ENCODE measurements around the gene EYA4.

EYA4 gene

GRCh38 chr6:133410638-133411435 lies 169.7 kb downstream of the EYA4 start:
- H3K9me3 Mint-ChIP-seq = no peaks in the 10 kb centered on the region
- H3K27ac Mint-ChIP-seq = no peak overlapping the region
- H3K4me3 Mint-ChIP-seq = no peak overlapping the region
- ATAC-seq (no peak), DNase-seq (ENCODE audit: low spot score in 2 of 2) (no peak)
- H3K36me3 Mint-ChIP-seq = no peaks in the 10 kb centered on the region
- no peaks in the 10 kb centered on the region for H3K4me1 Mint-ChIP-seq

- ATAC-seq (no peak), DNase-seq (ENCODE audit: low spot score in 2 of 2) (no peak)
- no peaks in the 10 kb centered on the region for H3K36me3 Mint-ChIP-seq
These were observed 170.6 kb downstream of the EYA4 start for GRCh38 chr6:133411757-133412156.

DNA sequence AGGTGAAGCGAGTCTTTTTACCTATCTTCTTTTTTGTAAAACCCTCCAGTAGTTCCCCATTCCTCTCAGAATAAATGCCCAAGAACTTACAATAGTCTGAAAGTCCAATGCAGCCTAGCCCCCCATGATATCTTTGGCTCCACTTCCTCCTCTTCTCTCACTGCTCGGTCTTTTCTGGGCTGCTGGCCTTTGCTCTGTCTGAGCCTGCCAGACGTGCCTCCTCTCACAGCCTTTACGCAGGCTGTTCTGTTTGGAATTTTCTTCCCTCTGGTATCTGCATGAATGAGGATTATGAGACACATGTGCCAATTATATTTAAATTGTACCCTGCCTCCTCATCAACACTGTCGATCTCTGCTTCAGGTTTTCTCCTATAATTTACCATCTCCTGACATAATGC lies 174.1 kb downstream of the EYA4 start:
- no peaks in the 10 kb centered on the region for H3K9me3 Mint-ChIP-seq
- DNase-seq (ENCODE audit: low spot score in 2 of 2) (no peak), ATAC-seq (no peak)
- no peaks in the 10 kb centered on the region for H3K4me1 Mint-ChIP-seq
- H3K36me3 Mint-ChIP-seq = no peaks in the 10 kb centered on the region
- H3K4me3 Mint-ChIP-seq = no peak overlapping the region
- H3K27ac Mint-ChIP-seq = no peak overlapping the region

More at GRCh38 chr6:133411757-133412156, 170.6 kb downstream of the EYA4 start:
- Mint-ChIP-seq H3K27ac (no peak overlapping the region), H3K4me3 (no peak overlapping the region), H3K9me3 (no peaks in the 10 kb centered on the region), H3K4me1 (no peaks in the 10 kb centered on the region)

DNA sequence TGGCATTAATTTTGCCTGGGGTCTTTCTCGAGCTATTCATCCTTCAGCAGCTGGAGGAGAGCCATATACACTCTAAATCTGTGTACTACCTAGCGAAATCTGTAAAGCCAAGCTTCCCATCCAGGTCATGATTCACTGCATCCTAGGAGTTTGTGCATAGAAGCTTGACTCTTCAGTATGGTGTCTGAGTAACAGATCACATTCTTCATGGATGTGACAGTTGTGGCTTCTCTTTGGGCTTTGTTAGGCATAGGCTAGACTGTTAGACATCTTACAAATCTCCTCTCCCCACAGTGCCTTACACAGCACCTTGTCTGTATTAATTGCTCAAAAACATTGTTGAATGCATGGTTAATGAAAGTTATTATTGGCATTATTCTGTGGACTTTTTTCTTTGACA lies 177.0 kb downstream of the EYA4 start:
- no peak overlapping the region for H3K27ac Mint-ChIP-seq
- H3K4me3 Mint-ChIP-seq = no peak overlapping the region
- no peak for DNase-seq (ENCODE audit: low spot score in 2 of 2)
- H3K4me1 Mint-ChIP-seq = no peaks in the 10 kb centered on the region
- H3K36me3 Mint-ChIP-seq = no peaks in the 10 kb centered on the region
- no peak for ATAC-seq
- no peaks in the 10 kb centered on the region for H3K9me3 Mint-ChIP-seq

DNA sequence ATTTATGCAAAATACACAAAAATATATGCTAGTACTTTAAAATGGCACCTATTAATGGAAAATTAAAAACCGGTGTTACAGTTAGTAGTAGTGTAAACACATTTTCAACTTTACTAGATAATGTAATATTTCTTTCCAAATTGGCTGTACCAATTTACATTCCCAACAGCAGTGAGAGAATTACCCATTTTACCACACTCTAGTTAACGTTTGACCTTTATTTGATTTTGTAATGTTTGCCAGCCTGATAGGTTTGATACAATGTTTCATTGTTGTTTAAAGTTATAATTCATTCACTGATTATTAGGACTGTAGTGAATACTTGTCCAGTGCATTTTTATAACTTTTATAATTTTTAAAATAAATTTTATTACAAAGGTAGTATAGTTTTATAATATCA lies 182.1 kb downstream of the EYA4 start:
- Mint-ChIP-seq H3K4me1 (no peaks in the 10 kb centered on the region), H3K4me3 (no peak overlapping the region), H3K9me3 (peaks cover 3% of the 10 kb centered on the region), H3K27ac (no peak overlapping the region), H3K36me3 (no peaks in the 10 kb centered on the region)
- DNase-seq (ENCODE audit: low spot score in 2 of 2) = no peak
- ATAC-seq = no peak

- Mint-ChIP-seq H3K4me3 (no peak overlapping the region), H3K27ac (no peak overlapping the region), H3K9me3 (peaks cover 3% of the 10 kb centered on the region), H3K4me1 (no peaks in the 10 kb centered on the region), H3K36me3 (no peaks in the 10 kb centered on the region)
- DNase-seq (ENCODE audit: low spot score in 2 of 2) (no peak), ATAC-seq (peak; percentile 20)
These were observed 183.2 kb downstream of the EYA4 start for GRCh38 chr6:133424359-133424758.

- no peak overlapping the region for H3K27ac Mint-ChIP-seq
- H3K9me3 Mint-ChIP-seq = peaks cover 3% of the 10 kb centered on the region
- ATAC-seq (no peak), DNase-seq (ENCODE audit: low spot score in 2 of 2) (no peak)
- no peak overlapping the region for H3K4me3 Mint-ChIP-seq
- no peaks in the 10 kb centered on the region for H3K4me1 Mint-ChIP-seq
- no peaks in the 10 kb centered on the region for H3K36me3 Mint-ChIP-seq
These were observed 184.9 kb downstream of the EYA4 start for GRCh38 chr6:133426038-133426437.

- no peaks in the 10 kb centered on the region for H3K4me1 Mint-ChIP-seq
- H3K27ac Mint-ChIP-seq = no peak overlapping the region
- peaks cover 3% of the 10 kb centered on the region for H3K9me3 Mint-ChIP-seq
- H3K36me3 Mint-ChIP-seq = no peaks in the 10 kb centered on the region
- H3K4me3 Mint-ChIP-seq = no peak overlapping the region
- DNase-seq (ENCODE audit: low spot score in 2 of 2) (no peak), ATAC-seq (no peak)
These were observed 187.1 kb downstream of the EYA4 start for GRCh38 chr6:133428295-133428694.

DNA sequence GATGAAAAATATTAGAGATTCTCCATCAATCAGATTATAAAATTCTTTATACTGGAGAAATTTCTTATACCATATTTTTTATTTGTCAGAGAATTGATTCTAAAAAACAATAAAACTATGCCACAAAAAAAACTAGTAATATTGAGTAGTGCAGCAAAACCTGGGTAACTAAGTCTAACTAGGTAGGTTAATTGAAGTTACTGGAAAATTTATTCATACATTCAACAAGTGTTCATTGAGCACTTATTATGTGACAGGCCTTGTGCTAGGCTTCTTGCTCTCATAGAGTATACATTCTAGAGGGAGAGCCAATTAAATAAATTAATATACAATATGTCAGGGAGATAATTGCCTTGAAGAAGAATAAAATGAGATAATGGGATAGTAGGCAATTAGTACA lies 189.4 kb downstream of the EYA4 start:
- Mint-ChIP-seq H3K9me3 (peaks cover 3% of the 10 kb centered on the region), H3K4me3 (no peak overlapping the region), H3K27ac (no peak overlapping the region), H3K36me3 (no peaks in the 10 kb centered on the region), H3K4me1 (no peaks in the 10 kb centered on the region)
- no peak for DNase-seq (ENCODE audit: low spot score in 2 of 2)
- ATAC-seq = no peak

DNA sequence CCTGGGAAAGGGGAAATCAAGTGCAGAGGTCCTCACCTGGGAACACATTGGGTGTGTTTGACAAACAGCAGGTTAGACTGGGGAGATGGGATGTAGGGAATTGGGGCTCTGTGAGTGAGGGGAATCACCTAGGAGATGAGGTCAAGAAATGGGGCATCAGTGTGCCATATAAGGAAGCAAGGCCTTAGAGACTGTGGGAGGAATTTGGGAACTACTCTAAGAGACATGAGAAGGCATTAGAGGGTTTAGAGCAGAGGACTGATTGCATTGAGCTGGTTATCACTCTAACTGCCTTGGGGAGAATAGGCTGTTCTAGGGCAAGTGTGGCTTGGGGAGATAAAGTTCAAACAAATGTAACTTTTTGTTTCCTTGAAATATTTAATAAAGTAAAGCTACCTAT lies 189.9 kb downstream of the EYA4 start:
- Mint-ChIP-seq H3K4me3 (no peak overlapping the region), H3K36me3 (no peaks in the 10 kb centered on the region), H3K27ac (no peak overlapping the region), H3K4me1 (no peaks in the 10 kb centered on the region), H3K9me3 (no peaks in the 10 kb centered on the region)
- ATAC-seq (no peak), DNase-seq (ENCODE audit: low spot score in 2 of 2) (no peak)

DNA sequence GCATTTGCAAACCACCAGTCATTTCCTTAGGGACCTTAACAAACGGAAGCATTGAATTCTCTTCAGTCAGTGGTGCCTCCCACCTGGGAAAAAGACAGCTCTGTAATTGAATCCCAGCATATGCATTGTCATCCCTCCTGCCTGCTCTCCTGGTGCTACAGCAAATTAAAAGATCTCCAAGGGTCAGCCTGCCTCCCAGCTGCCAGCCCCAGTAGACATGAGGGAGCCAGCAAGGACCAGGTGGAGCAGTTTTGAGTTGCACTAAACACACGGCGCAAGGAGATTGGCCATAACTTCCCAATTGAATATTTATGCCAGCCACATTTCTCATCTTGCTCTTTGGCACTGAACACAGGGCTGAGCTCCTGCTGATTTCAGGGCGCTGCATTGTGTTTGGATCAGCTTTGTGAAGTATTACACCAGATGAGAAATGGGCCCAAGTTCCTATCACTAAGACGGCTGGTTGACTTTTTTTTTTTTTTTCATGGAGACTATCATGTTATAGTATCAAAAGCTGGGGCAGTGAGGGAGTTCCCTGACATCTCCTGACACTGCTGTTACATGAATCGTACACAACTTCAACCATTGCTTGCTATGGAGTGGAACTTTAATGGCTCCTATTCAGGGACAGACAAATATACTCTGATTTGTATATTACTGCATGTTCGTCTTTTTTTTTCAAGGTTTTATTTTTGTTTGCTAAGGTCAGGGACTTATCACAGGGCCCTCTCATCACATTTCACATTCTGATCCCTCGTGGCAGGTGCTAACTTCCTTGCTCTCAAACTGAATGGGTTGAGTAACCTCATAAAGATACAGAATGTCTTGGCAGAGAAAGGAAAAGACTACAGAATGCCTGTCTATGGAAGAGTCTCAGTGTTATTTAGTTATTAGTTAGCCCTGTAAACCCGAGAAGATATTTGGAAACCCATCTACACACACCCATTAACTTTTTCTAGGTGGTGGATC lies 191.1 kb downstream of the EYA4 start:
- DNase-seq (ENCODE audit: low spot score in 2 of 2) (no peak), ATAC-seq (no peak)
- H3K27ac Mint-ChIP-seq = no peak overlapping the region
- no peak overlapping the region for H3K4me3 Mint-ChIP-seq
- H3K36me3 Mint-ChIP-seq = no peaks in the 10 kb centered on the region
- H3K9me3 Mint-ChIP-seq = peaks cover 2% of the 10 kb centered on the region
- H3K4me1 Mint-ChIP-seq = no peaks in the 10 kb centered on the region

- DNase-seq (ENCODE audit: low spot score in 2 of 2) (no peak), ATAC-seq (no peak)
- H3K9me3 Mint-ChIP-seq = peaks cover 4% of the 10 kb centered on the region
- H3K4me3 Mint-ChIP-seq = no peak overlapping the region
- no peak overlapping the region for H3K27ac Mint-ChIP-seq
- H3K36me3 Mint-ChIP-seq = no peaks in the 10 kb centered on the region
- no peaks in the 10 kb centered on the region for H3K4me1 Mint-ChIP-seq
These were observed 194.0 kb downstream of the EYA4 start for GRCh38 chr6:133435065-133435728.

DNA sequence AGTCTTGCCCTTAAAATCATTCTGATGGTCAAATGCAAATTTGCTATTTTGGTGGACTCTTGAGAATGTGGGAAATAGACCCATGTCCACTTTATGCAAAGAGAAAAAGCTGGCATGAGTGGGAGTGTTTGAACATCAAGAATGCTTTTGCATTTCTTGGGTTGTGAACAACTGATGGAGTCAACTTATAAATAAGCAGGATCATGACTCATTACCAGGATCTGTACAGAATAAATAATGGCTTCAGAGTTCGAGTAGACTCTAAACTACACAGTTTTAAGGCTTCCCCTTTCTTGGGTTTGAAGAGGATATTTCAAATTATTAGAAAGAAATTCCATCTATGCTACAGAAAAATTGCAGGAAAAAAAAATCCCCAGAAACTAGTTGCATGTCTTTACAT lies 195.5 kb downstream of the EYA4 start:
- Mint-ChIP-seq H3K27ac (no peak overlapping the region), H3K36me3 (no peaks in the 10 kb centered on the region), H3K9me3 (peaks cover 8% of the 10 kb centered on the region), H3K4me3 (no peak overlapping the region), H3K4me1 (no peaks in the 10 kb centered on the region)
- DNase-seq (ENCODE audit: low spot score in 2 of 2) (no peak), ATAC-seq (no peak)

DNA sequence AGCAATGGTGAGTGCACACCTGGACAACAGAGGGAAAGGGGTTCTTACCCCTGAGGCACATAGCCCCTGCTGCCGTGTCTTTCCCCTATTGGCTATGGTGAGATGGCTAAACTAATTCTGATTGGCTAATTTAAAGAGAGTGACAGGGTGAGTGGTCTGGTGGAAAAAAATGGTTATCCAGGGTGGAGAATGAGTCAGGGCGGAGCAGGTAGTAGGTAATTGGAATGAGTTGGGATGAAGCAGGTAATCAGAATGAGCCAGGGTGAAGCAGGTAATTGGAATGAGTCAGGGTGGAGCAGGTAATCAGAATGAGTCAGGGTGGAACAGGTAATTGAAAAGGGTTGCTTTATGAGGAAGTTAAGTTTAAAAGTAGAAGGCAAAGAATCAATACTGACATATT lies 200.3 kb downstream of the EYA4 start:
- Mint-ChIP-seq H3K27ac (no peak overlapping the region), H3K4me3 (no peak overlapping the region), H3K36me3 (no peaks in the 10 kb centered on the region), H3K4me1 (no peaks in the 10 kb centered on the region), H3K9me3 (peaks cover 6% of the 10 kb centered on the region)
- DNase-seq (ENCODE audit: low spot score in 2 of 2) = no peak
- ATAC-seq = no peak

- Mint-ChIP-seq H3K4me1 (no peaks in the 10 kb centered on the region), H3K4me3 (no peak overlapping the region), H3K9me3 (no peaks in the 10 kb centered on the region), H3K27ac (no peak overlapping the region), H3K36me3 (no peaks in the 10 kb centered on the region)
- no peak for ATAC-seq
- no peak for DNase-seq (ENCODE audit: low spot score in 2 of 2)
These were observed 205.6 kb downstream of the EYA4 start for GRCh38 chr6:133446789-133447188.

All from stimulated activated effector memory CD8-positive, alpha-beta T cell treated with anti-CD3 and anti-CD28 coated beads, Interleukin-12 subunit alpha, Interleukin-12 subunit beta, amount 100 ng/mL, for 72 hours (primary cell).